Breast epithelium (tissue), 4 donors: ENCODE results near the gene PDLIM1. TPM values are rescaled to one million over a fixed set of nuclear protein-coding genes. Genes with fewer than 3 reads are reported as not detected.

Experiments
- DNase-seq, 2 donors: peaks; one replicate each; pipeline ENCODE4 v3.0.0-alpha.2; 2019; ENCODE audit warnings: low spot score in 2 of 2
- H3K27ac ChIP-seq, 2 donors: fragments of 200-600 bp; sonication (generic) in 1 of 2; one replicate each; pipeline ENCODE4 v1.5.1; 2016 to 2019; ENCODE audit warnings: mild to moderate bottlenecking in 1 of 2
- H3K27me3 ChIP-seq, 2 donors: fragments of 200-600 bp; sonication (generic) in 1 of 2; one replicate each; pipeline versions ENCODE4 v1.5.1 to v1.6.0; 2017 to 2019; ENCODE audit warnings: control low read depth in 1 of 2, mild to moderate bottlenecking in 1 of 2
- H3K36me3 ChIP-seq: fragments of 200-600 bp; one replicate; pipeline ENCODE4 v1.5.1; 2019
- H3K4me1 ChIP-seq, 2 donors: fragments of 200-600 bp; sonication (generic); one replicate each; pipeline ENCODE4 v1.5.1; 2016 to 2019; ENCODE audit warnings: control low read depth in 1 of 2
- H3K4me3 ChIP-seq, 3 donors: fragments of 200-600 bp; sonication (generic); 1 replicate in 2 of 3; 2 replicates in 1 of 3; pipeline ENCODE4 v1.5.1; 2016 to 2019; ENCODE audit warnings: mild to moderate bottlenecking in 3 of 3, moderate library complexity in 2 of 3
- H3K9me3 ChIP-seq, 2 donors: fragments of 200-600 bp; sonication (generic) in 1 of 2; one replicate each; pipeline ENCODE4 v1.5.1; 2016 to 2019; ENCODE audit warnings: control low read depth in 1 of 2
- CTCF ChIP-seq, 3 donors: fragments of 450-650 bp; IDR thresholded peaks; one replicate each; pipeline ENCODE4 v1.5.1; 2016 to 2017; ENCODE audit warnings: antibody characterized with exemption in 3 of 3, mild to moderate bottlenecking in 3 of 3, moderate library complexity in 3 of 3
- POLR2A ChIP-seq: fragments of 450-650 bp; IDR thresholded peaks from one replicate; pipeline ENCODE4 v1.6.1; 2016; ENCODE audit warnings: antibody characterized with exemption, mild to moderate bottlenecking, moderate library complexity
- POLR2AphosphoS5 ChIP-seq, 3 donors: sonication (generic); formaldehyde crosslinking; IDR thresholded peaks; one replicate each; pipeline ENCODE4 v1.6.1; 2017; ENCODE audit warnings: antibody characterized with exemption in 3 of 3
- intact Hi-C: fragments of 100-400 bp; cut with DNase I; formaldehyde crosslinking; loops from one replicate; pipeline ENCODE4 v1.15.1; 2023; ENCODE audit warnings: low total_unique reads
- total RNA-seq, 3 donors: library from RNA; depleted of rRNA; stranded (reverse); fragments of >200 nt; gene quantifications; one replicate each; pipeline ENCODE4 v1.1.0, GENCODE V29; 2016

PDLIM1 gene
- total RNA-seq, 3 donors from 2014 or later, result 80.8 to 143 (median 87.7) TPM

- Histone ChIP-seq H3K4me3 (no peak overlapping the region), H3K4me1 (no peaks in the 10 kb centered on the region), H3K27me3 (no peaks in the 10 kb centered on the region), H3K9me3 (no peaks in the 10 kb centered on the region), H3K36me3 (no peaks in the 10 kb centered on the region), H3K27ac (no peak overlapping the region)
- no peak for TF ChIP-seq CTCF (IDR thresholded peaks at IDR 0.05)
- TF ChIP-seq POLR2AphosphoS5 (IDR thresholded peaks at IDR 0.05), result no peak
- no peak for TF ChIP-seq POLR2A
- no peak for DNase-seq
- intact Hi-C loops, result no loop called here
Observed at GRCh38 chr10:95221124-95221523, 69.7 kb downstream of the PDLIM1 start.

GRCh38 chr10:95220539-95220938, 70.3 kb downstream of the PDLIM1 start:
- H3K36me3 ChIP-seq, result no peaks in the 10 kb centered on the region
- intact Hi-C loops, result no loop called here

GRCh38 chr10:95217476-95217875, 73.3 kb downstream of the PDLIM1 start:
- no peak for TF ChIP-seq CTCF (IDR thresholded peaks at IDR 0.05)
- TF ChIP-seq POLR2AphosphoS5 (IDR thresholded peaks at IDR 0.05), result no peak
- no peak for TF ChIP-seq POLR2A
- H3K9me3 ChIP-seq, result no peaks in the 10 kb centered on the region
- H3K36me3 ChIP-seq, result no peaks in the 10 kb centered on the region
- H3K27me3 ChIP-seq, result no peaks in the 10 kb centered on the region
- intact Hi-C loops, result no loop called here
- no peak overlapping the region for H3K27ac ChIP-seq
- H3K4me3 ChIP-seq, result no peak overlapping the region
- no peak for DNase-seq
- H3K4me1 ChIP-seq, result no peaks in the 10 kb centered on the region

More at GRCh38 chr10:95220539-95220938, 70.3 kb downstream of the PDLIM1 start:
- H3K27ac ChIP-seq, result no peak overlapping the region
- no peaks in the 10 kb centered on the region for H3K4me1 ChIP-seq
- H3K9me3 ChIP-seq, result no peaks in the 10 kb centered on the region
- H3K4me3 ChIP-seq, result no peak overlapping the region
- TF ChIP-seq POLR2A (no peak), CTCF (IDR thresholded peaks at IDR 0.05) (no peak), POLR2AphosphoS5 (IDR thresholded peaks at IDR 0.05) (no peak)
- H3K27me3 ChIP-seq, result no peaks in the 10 kb centered on the region
- no peak for DNase-seq

- DNase-seq, result no peak
- Histone ChIP-seq H3K4me3 (no peak overlapping the region), H3K27me3 (no peaks in the 10 kb centered on the region), H3K36me3 (no peaks in the 10 kb centered on the region), H3K4me1 (no peaks in the 10 kb centered on the region), H3K27ac (no peak overlapping the region), H3K9me3 (no peaks in the 10 kb centered on the region)
- intact Hi-C loops, result no loop called here
- no peak for TF ChIP-seq POLR2AphosphoS5 (IDR thresholded peaks at IDR 0.05)
- TF ChIP-seq POLR2A, result no peak
- TF ChIP-seq CTCF (IDR thresholded peaks at IDR 0.05), result no peak
Observed at GRCh38 chr10:95214793-95215192, 76.0 kb downstream of the PDLIM1 start.

GRCh38 chr10:95214369-95214768, 76.4 kb downstream of the PDLIM1 start:
- no peaks in the 10 kb centered on the region for H3K36me3 ChIP-seq
- no peaks in the 10 kb centered on the region for H3K4me1 ChIP-seq
- TF ChIP-seq CTCF (IDR thresholded peaks at IDR 0.05) (no peak), POLR2A (no peak), POLR2AphosphoS5 (IDR thresholded peaks at IDR 0.05) (no peak)
- no peak for DNase-seq
- intact Hi-C loops, result no loop called here
- H3K4me3 ChIP-seq, result no peak overlapping the region
- H3K27me3 ChIP-seq, result no peaks in the 10 kb centered on the region
- H3K27ac ChIP-seq, result no peak overlapping the region
- no peaks in the 10 kb centered on the region for H3K9me3 ChIP-seq
